ENCODE measurements around the gene RNF8.

- TF ChIP-seq CTCF (IDR thresholded peaks at IDR 0.05) (no peak), POLR2A (IDR thresholded peaks at IDR 0.05) (no peak)
Measured at GRCh38 chr6:37407948-37408347, 54.2 kb downstream of the RNF8 start.
